H9 (cell line): Measurements from ENCODE around the gene FBXO11. TPM values are rescaled to one million over a fixed set of nuclear protein-coding genes. Genes with fewer than 3 reads are reported as not detected.

Source experiments
- DNase-seq: peaks from one replicate; pipeline ENCODE4 v3.0.0-alpha.2; 2017
- H2AFZ ChIP-seq: one replicate; pipeline ENCODE4 v1.6.1; 2013; ENCODE audit warnings: mild to moderate bottlenecking, low read length, control low read depth, moderate library complexity
- H2AK5ac ChIP-seq: 2 replicates; pipeline ENCODE4 v1.6.1; 2013; ENCODE audit warnings: low read length, control low read depth, mixed read lengths; ENCODE audit not compliant: insufficient read length
- H2BK120ac ChIP-seq: one replicate; pipeline ENCODE4 v1.6.1; 2013; ENCODE audit warnings: low read depth, mild to moderate bottlenecking, low read length, control low read depth, inconsistent platforms; ENCODE audit not compliant: poor library complexity, severe bottlenecking
- H2BK12ac ChIP-seq: 2 replicates; pipeline ENCODE4 v1.6.1; 2013; ENCODE audit warnings: low read length, control low read depth, mixed read lengths, low read depth; ENCODE audit not compliant: insufficient read length
- H2BK15ac ChIP-seq: 2 replicates; pipeline ENCODE4 v1.6.1; 2013; ENCODE audit warnings: low read depth, low read length, control low read depth
- H2BK20ac ChIP-seq: one replicate; pipeline ENCODE4 v1.6.1; 2013; ENCODE audit warnings: low read depth, mild to moderate bottlenecking, low read length, control low read depth, inconsistent platforms; ENCODE audit not compliant: poor library complexity, severe bottlenecking
- H2BK5ac ChIP-seq: 2 replicates; pipeline ENCODE4 v1.6.1; 2013; ENCODE audit warnings: low read length, control low read depth, mixed read lengths; ENCODE audit not compliant: insufficient read length
- H3K14ac ChIP-seq: 2 replicates; pipeline ENCODE4 v1.6.1; 2013; ENCODE audit warnings: low read length, control low read depth; ENCODE audit not compliant: insufficient read depth
- H3K18ac ChIP-seq: 2 replicates; pipeline ENCODE4 v1.6.1; 2013; ENCODE audit warnings: low read depth, mild to moderate bottlenecking, mixed read lengths, low read length, control low read depth; ENCODE audit not compliant: insufficient read length
- H3K23ac ChIP-seq: 2 replicates; pipeline ENCODE4 v1.6.1; 2013; ENCODE audit warnings: low read length, control low read depth, mixed read lengths, low read depth; ENCODE audit not compliant: insufficient read length
- H3K23me2 ChIP-seq: 2 replicates; pipeline ENCODE4 v1.6.1; 2013; ENCODE audit warnings: low read depth, mild to moderate bottlenecking, mixed read lengths, low read length, control low read depth; ENCODE audit not compliant: insufficient read length, poor library complexity, severe bottlenecking
- H3K27ac ChIP-seq: 2 replicates; pipeline ENCODE4 v1.5.1; 2013; ENCODE audit warnings: low read length, control low read depth, mixed read lengths, low read depth; ENCODE audit not compliant: insufficient read length
- H3K27me3 ChIP-seq: 2 replicates; pipeline ENCODE4 v1.6.1; 2013; ENCODE audit warnings: low read length, control low read depth, inconsistent platforms; ENCODE audit not compliant: insufficient read depth
- H3K4ac ChIP-seq: 2 replicates; pipeline ENCODE4 v1.6.1; 2013; ENCODE audit warnings: low read depth, mild to moderate bottlenecking, control low read depth, inconsistent platforms, low read length, moderate library complexity
- H3K4me1 ChIP-seq: 2 replicates; pipeline ENCODE4 v1.6.1; 2013; ENCODE audit warnings: low read length, control low read depth, inconsistent platforms; ENCODE audit not compliant: insufficient read depth
- H3K4me2 ChIP-seq: 2 replicates; pipeline ENCODE4 v1.6.1; 2013; ENCODE audit warnings: low read length, control low read depth, mixed read lengths; ENCODE audit not compliant: insufficient read length, insufficient read depth
- H3K56ac ChIP-seq: 2 replicates; pipeline ENCODE4 v1.6.1; 2013; ENCODE audit warnings: low read depth, mild to moderate bottlenecking, mixed read lengths, low read length, control low read depth; ENCODE audit not compliant: insufficient read length
- H3K79me1 ChIP-seq: 2 replicates; pipeline ENCODE4 v1.6.1; 2013; ENCODE audit warnings: low read depth, mild to moderate bottlenecking, moderate library complexity, low read length, control low read depth, inconsistent platforms; ENCODE audit not compliant: insufficient read depth, poor library complexity, severe bottlenecking
- H3K79me2 ChIP-seq: 2 replicates; pipeline ENCODE4 v1.6.1; 2013; ENCODE audit warnings: low read length, control low read depth, inconsistent platforms; ENCODE audit not compliant: insufficient read depth
- H3K9ac ChIP-seq: 2 replicates; pipeline ENCODE4 v1.6.1; 2013; ENCODE audit warnings: low read length, control low read depth, mixed read lengths; ENCODE audit not compliant: insufficient read length; ENCODE audit errors: extremely low read depth
- H3K9me3 ChIP-seq: one replicate; pipeline ENCODE4 v1.6.1; 2013; ENCODE audit warnings: low read depth, low read length, inconsistent platforms; ENCODE audit not compliant: control insufficient read depth
- H3T11ph ChIP-seq: one replicate; pipeline ENCODE4 v1.6.1; 2013; ENCODE audit warnings: mild to moderate bottlenecking, low read length, control low read depth, inconsistent platforms
- H4K20me1 ChIP-seq: one replicate; pipeline ENCODE4 v1.6.1; 2013; ENCODE audit not compliant: control insufficient read depth, insufficient read length, insufficient read depth
- H4K5ac ChIP-seq: 2 replicates; pipeline ENCODE4 v1.6.1; 2013; ENCODE audit warnings: low read depth, mild to moderate bottlenecking, mixed read lengths, low read length, control low read depth; ENCODE audit not compliant: insufficient read length
- H4K8ac ChIP-seq: replicated peaks from 2 replicates; pipeline ENCODE4 v1.6.1; 2013; ENCODE audit warnings: low read length, control low read depth, mixed read lengths, low read depth; ENCODE audit not compliant: insufficient read length
- H4K91ac ChIP-seq: 2 replicates; pipeline ENCODE4 v1.6.1; 2013; ENCODE audit warnings: low read depth, mild to moderate bottlenecking, moderate library complexity, mixed read lengths, low read length, control low read depth; ENCODE audit not compliant: insufficient read length
- H3K27ac Mint-ChIP-seq, 3 experiments: 2 replicates in 2 of 3; 3 replicates in 1 of 3; pipeline ENCODE4 v1.8.0; 2020 to 2021; ENCODE audit warnings: mixed read lengths in 3 of 3, mild to moderate bottlenecking in 1 of 3, moderate library complexity in 1 of 3
- H3K27me3 Mint-ChIP-seq: 2 replicates; pipeline ENCODE4 v1.8.0; 2021; ENCODE audit warnings: low read depth, mild to moderate bottlenecking, moderate library complexity, mixed read lengths
- H3K36me3 Mint-ChIP-seq, 3 experiments: 2 replicates in 2 of 3; 3 replicates in 1 of 3; pipeline ENCODE4 v1.8.0; 2020 to 2021; ENCODE audit warnings: low read depth in 3 of 3, mixed read lengths in 3 of 3; ENCODE audit not compliant: insufficient read depth in 1 of 3
- H3K4me1 Mint-ChIP-seq, 2 experiments: 2 replicates each; pipeline ENCODE4 v1.8.0; 2020; ENCODE audit warnings: mixed read lengths in 2 of 2
- H3K4me3 Mint-ChIP-seq, 2 experiments: 2 replicates in 1 of 2; 3 replicates in 1 of 2; pipeline ENCODE4 v1.8.0; 2020 to 2021; ENCODE audit warnings: mild to moderate bottlenecking in 2 of 2, mixed read lengths in 2 of 2, moderate library complexity in 1 of 2
- H3K9me3 Mint-ChIP-seq, 2 experiments: 2 replicates in 1 of 2; 3 replicates in 1 of 2; pipeline ENCODE4 v1.8.0; 2020; ENCODE audit warnings: mild to moderate bottlenecking in 2 of 2, mixed read lengths in 2 of 2, moderate library complexity in 1 of 2
- CTCF ChIP-seq: fragments of 200-600 bp; sonication (generic); conservative IDR thresholded peaks from 3 replicates; pipeline ENCODE4 v1.8.0; 2021; ENCODE audit warnings: antibody characterized with exemption, mild to moderate bottlenecking
- WGBS: extraction: QIAGEN DNeasy Blood & Tissue Kit; methylation state at CpG from one replicate; pipeline ENCODE4 v1.1.7; 2013; ENCODE audit warnings: missing lambda C conversion rate, low lambda C conversion rate, mixed read lengths; ENCODE audit not compliant: insufficient read length; ENCODE audit errors: extremely low coverage; 5-methylcytosine and 5-hydroxymethylcytosine counted together
- total RNA-seq: library from RNA; stranded (reverse); gene quantifications from 2 replicates; pipeline ENCODE4 v1.2.1, GENCODE V29; 2021

FBXO11 gene
- total RNA-seq, 1 experiment from 2014 or later: 68.8 TPM

GRCh38 chr2:47876912-47877311 is 29.4 kb downstream of the FBXO11 start:
- Mint-ChIP-seq H3K4me3 (no peak overlapping the region), H3K9me3 (peaks cover 0 to under 1% of the 10 kb centered on the region in 2 experiments; a peak in 2 of 5 replicates), H3K27me3 (no peaks in the 10 kb centered on the region), H3K27ac (no peak overlapping the region), H3K4me1 (peaks cover 10 to 11% of the 10 kb centered on the region in 2 experiments), H3K36me3 (peaks cover 0 to 8% (median 2%) of the 10 kb centered on the region in 3 experiments; a peak in 6 of 7 replicates)
- no peak overlapping the region for H3K14ac ChIP-seq
- no peak overlapping the region for H3K4me2 ChIP-seq
- no CpG with 5 or more reads among the region's 1 CpG for WGBS
- H2BK5ac ChIP-seq: no peak overlapping the region
- H3K18ac ChIP-seq: no peak overlapping the region
- no peak overlapping the region for H4K8ac ChIP-seq
- H3T11ph ChIP-seq: no peak overlapping the region
- no peak for DNase-seq
- no peak overlapping the region for H4K91ac ChIP-seq
- no peak overlapping the region for H3K27ac ChIP-seq
- H3K23me2 ChIP-seq: no peaks in the 10 kb centered on the region
- peaks cover 5% of the 10 kb centered on the region; the same call in 1 of the 2 replicates for H3K4me1 ChIP-seq
- no peak overlapping the region for H2BK15ac ChIP-seq
- no peak overlapping the region for H2BK12ac ChIP-seq
- H3K56ac ChIP-seq: no peak overlapping the region
- H3K23ac ChIP-seq: no peak overlapping the region
- H3K27me3 ChIP-seq: no peaks in the 10 kb centered on the region
- peaks cover 5% of the 10 kb centered on the region; the same call in 1 of the 2 replicates for H3K79me2 ChIP-seq
- no peak overlapping the region for H3K9ac ChIP-seq
- no peak overlapping the region for H2BK120ac ChIP-seq
- no peaks in the 10 kb centered on the region for H4K20me1 ChIP-seq
- no peak overlapping the region for H2AFZ ChIP-seq
- no peak overlapping the region for H2BK20ac ChIP-seq
- peaks cover 4% of the 10 kb centered on the region for H3K79me1 ChIP-seq
- no peak overlapping the region for H3K4ac ChIP-seq
- no peak overlapping the region for H2AK5ac ChIP-seq
- H4K5ac ChIP-seq: no peak overlapping the region
- no peaks in the 10 kb centered on the region for H3K9me3 ChIP-seq
- TF ChIP-seq CTCF: no peak
